SK-N-MC (cell line): ENCODE measurements around the gene OFD1.

Experiments
- DNase-seq: peaks from one replicate; pipeline ENCODE4 v3.0.0-alpha.2; 2011; ENCODE audit warnings: low read depth, low spot score
- H3K27ac ChIP-seq: fragments of 200-600 bp; sonication (generic); 2 replicates; pipeline ENCODE4 v1.5.1; 2016; ENCODE audit warnings: mixed run types
- H3K36me3 ChIP-seq: fragments of 200-600 bp; sonication (generic); 2 replicates; pipeline ENCODE4 v1.6.1; 2017; ENCODE audit warnings: antibody characterized with exemption, low read length, mixed read lengths; ENCODE audit not compliant: insufficient read depth
- H3K4me3 ChIP-seq: fragments of 200-600 bp; sonication (generic); 2 replicates; pipeline ENCODE4 v1.5.1; 2016
- H3K9ac ChIP-seq: fragments of 200-600 bp; sonication (generic); 2 replicates; pipeline ENCODE4 v1.8.0; 2017; ENCODE audit warnings: mixed run types, mixed read lengths; ENCODE audit not compliant: insufficient read length
- H3K9me3 ChIP-seq: fragments of 200-600 bp; sonication (generic); 2 replicates; pipeline ENCODE4 v1.6.1; 2017; ENCODE audit warnings: low read depth, mild to moderate bottlenecking, antibody characterized with exemption, low read length, moderate library complexity, mixed read lengths
- EZH2 ChIP-seq: fragments of 200-600 bp; sonication (generic); IDR thresholded peaks from one replicate; pipeline ENCODE4 v1.6.1; 2017; ENCODE audit warnings: antibody characterized with exemption
- FOXP2 ChIP-seq: optimal IDR thresholded peaks from 2 replicates; pipeline ENCODE3; 2011; ENCODE audit warnings: mild to moderate bottlenecking, moderate library complexity; ENCODE audit not compliant: insufficient read depth; ENCODE audit errors: extremely low read length, control extremely low read depth
- POLR2AphosphoS5 ChIP-seq: IDR thresholded peaks from 2 replicates; pipeline ENCODE4 v1.6.1; 2012; ENCODE audit warnings: mild to moderate bottlenecking, low read depth, low read length, borderline replicate concordance

Gene OFD1, protein sequence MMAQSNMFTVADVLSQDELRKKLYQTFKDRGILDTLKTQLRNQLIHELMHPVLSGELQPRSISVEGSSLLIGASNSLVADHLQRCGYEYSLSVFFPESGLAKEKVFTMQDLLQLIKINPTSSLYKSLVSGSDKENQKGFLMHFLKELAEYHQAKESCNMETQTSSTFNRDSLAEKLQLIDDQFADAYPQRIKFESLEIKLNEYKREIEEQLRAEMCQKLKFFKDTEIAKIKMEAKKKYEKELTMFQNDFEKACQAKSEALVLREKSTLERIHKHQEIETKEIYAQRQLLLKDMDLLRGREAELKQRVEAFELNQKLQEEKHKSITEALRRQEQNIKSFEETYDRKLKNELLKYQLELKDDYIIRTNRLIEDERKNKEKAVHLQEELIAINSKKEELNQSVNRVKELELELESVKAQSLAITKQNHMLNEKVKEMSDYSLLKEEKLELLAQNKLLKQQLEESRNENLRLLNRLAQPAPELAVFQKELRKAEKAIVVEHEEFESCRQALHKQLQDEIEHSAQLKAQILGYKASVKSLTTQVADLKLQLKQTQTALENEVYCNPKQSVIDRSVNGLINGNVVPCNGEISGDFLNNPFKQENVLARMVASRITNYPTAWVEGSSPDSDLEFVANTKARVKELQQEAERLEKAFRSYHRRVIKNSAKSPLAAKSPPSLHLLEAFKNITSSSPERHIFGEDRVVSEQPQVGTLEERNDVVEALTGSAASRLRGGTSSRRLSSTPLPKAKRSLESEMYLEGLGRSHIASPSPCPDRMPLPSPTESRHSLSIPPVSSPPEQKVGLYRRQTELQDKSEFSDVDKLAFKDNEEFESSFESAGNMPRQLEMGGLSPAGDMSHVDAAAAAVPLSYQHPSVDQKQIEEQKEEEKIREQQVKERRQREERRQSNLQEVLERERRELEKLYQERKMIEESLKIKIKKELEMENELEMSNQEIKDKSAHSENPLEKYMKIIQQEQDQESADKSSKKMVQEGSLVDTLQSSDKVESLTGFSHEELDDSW

GRCh38 chrX:13734278-13735172 lies at the start of gene OFD1, which contains the start of gene TRAPPC2:
Gene OFD1, plus strand, starts transcription at chrX:13734748. Its CDS starts 324 bp downstream, at chrX:13735072.
Gene TRAPPC2, minus strand, starts transcription at chrX:13734620. Its CDS starts 14,657 bp downstream, at chrX:13719963.
- peak; percentile 76 for DNase-seq
- Histone ChIP-seq H3K9me3 (no peaks in the 10 kb centered on the region), H3K4me3 (peak within 1 kb of the TSS; percentile 97), H3K27ac (peak within 1 kb of the TSS; percentile 56; the same call in 1 of the 2 replicates), H3K9ac (peak within 1 kb of the TSS; percentile 96), H3K36me3 (peaks cover 23% of the 10 kb centered on the region)
- TF ChIP-seq EZH2 (no peak), FOXP2 (no peak), POLR2AphosphoS5 (peak; percentile 93)

- no peak overlapping the region for H3K9ac ChIP-seq
- H3K4me3 ChIP-seq = no peak overlapping the region
- TF ChIP-seq FOXP2 (no peak), POLR2AphosphoS5 (no peak), EZH2 (no peak)
- no peak for DNase-seq
- no peaks in the 10 kb centered on the region for H3K36me3 ChIP-seq
- no peaks in the 10 kb centered on the region for H3K9me3 ChIP-seq
- H3K27ac ChIP-seq = no peak overlapping the region
These were observed 49.3 kb upstream of the OFD1 start for GRCh38 chrX:13685126-13685763.

DNA sequence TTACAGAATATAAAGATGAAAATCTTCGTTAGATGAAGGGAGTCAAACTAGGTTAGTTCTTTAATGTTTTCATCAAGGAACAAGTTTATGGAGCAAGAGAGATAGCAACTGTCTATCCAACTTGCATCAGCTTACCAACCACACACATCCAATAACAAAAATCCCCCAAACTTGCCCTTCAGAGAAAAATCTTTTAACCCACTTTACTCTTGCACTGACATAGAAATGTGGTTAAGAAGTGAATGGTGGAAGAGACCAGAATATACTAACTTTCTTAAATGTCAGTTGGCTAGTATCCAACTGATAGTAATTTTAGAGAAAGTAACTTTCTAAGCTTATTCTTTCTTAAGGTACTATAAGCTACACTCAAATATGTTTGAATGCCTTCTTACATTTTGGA lies 47.3 kb upstream of the OFD1 start:
- Histone ChIP-seq H3K36me3 (no peaks in the 10 kb centered on the region), H3K27ac (no peak overlapping the region), H3K9ac (no peak overlapping the region), H3K9me3 (no peaks in the 10 kb centered on the region), H3K4me3 (no peak overlapping the region)
- DNase-seq = no peak
- no peak for TF ChIP-seq FOXP2
- TF ChIP-seq EZH2 = no peak
- no peak for TF ChIP-seq POLR2AphosphoS5

- no peak for DNase-seq
- peak overlapping the region; percentile 8 for H3K9ac ChIP-seq
These were observed 46.1 kb upstream of the OFD1 start for GRCh38 chrX:13688384-13688957.

DNA sequence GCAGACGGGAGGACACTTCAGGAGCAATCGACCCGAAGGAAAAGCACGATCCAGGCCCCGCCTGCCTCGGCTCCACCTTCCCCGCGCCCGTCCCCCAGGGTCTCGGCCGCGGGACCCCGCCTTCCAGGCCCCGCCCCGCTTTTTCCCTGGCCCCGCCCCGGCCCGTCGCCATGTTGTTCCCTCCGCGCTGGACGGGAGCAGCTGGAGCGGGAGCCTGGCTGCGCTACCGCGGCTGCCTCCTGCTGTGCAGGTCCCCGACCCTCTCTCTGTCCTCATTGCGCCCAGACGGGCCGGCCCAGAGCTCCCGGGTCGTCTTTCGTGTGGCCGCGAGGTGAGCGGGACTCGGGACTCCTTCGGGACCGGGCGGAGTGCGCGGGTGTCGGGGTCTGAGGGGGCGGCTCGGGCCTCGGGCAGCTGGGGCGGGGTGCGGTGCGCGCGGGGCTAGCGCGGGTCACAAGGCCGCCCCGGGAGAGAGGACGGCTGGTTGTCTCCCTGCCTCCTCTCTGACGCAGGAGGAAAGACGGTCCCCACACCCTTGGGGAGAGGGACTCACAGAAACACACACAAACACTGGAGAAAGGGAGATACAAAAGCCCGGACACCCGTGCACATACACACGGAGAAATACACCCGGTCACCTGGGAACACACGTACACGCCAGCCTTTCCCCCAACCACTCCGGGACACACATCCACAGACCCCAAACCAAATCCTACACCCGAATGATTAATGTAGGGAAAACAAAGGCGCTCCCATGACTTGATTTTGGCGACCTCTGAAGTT lies 45.4 kb upstream of the OFD1 start, which contains the start of gene RAB9A:
RAB9A (plus strand) TSS at position 171 of the 783 bp plus-strand sequence. CDS start 19,619 bp downstream, outside the sequence.
- no peaks in the 10 kb centered on the region for H3K36me3 ChIP-seq
- H3K4me3 ChIP-seq = peak within 1 kb of the TSS; percentile 86
- peak within 1 kb of the TSS; percentile 91 for H3K9ac ChIP-seq
- TF ChIP-seq POLR2AphosphoS5 = peak; percentile 97
- TF ChIP-seq FOXP2 = no peak
- no peaks in the 10 kb centered on the region for H3K9me3 ChIP-seq
- DNase-seq = no peak
- no peak within 1 kb of the TSS for H3K27ac ChIP-seq

More at GRCh38 chrX:13688384-13688957, 46.1 kb upstream of the OFD1 start:
- Histone ChIP-seq H3K27ac (no peak overlapping the region), H3K9me3 (no peaks in the 10 kb centered on the region), H3K4me3 (peak overlapping the region; percentile 86), H3K36me3 (no peaks in the 10 kb centered on the region)
- no peak for TF ChIP-seq POLR2AphosphoS5
- TF ChIP-seq EZH2 = no peak
- TF ChIP-seq FOXP2 = no peak

DNA sequence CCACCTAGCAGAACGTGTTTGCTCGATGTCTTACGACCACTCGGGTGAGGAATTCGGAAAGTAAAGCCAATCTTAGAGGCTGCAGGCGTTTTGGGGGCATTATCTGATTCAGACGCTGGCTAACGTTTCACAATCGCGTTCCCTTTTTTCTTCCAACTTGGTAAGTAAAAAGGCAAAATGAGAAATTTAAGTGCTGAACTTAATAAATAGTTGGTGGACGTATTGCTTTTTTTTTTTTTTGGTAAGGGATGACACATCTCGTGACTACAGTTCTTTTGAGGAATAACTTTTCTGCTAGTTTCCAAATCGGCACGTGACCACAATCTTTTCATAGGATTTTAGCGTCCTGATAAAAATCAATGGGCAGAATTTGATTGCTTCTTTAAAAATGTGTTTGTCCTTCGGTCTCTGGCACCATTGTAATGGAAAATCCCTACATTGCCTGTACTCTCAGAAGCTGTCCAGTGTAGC lies 44.8 kb upstream of the OFD1 start:
- TF ChIP-seq FOXP2 (no peak), EZH2 (no peak), POLR2AphosphoS5 (no peak)
- Histone ChIP-seq H3K9ac (peak overlapping the region; percentile 91), H3K4me3 (peak overlapping the region; percentile 86), H3K9me3 (no peaks in the 10 kb centered on the region), H3K36me3 (no peaks in the 10 kb centered on the region), H3K27ac (no peak overlapping the region)
- DNase-seq = no peak
